MG63 (cell line): ENCODE results near the gene DHX35. TPM values are rescaled to one million over a fixed set of nuclear protein-coding genes. Genes with fewer than 3 reads are reported as not detected.
"Not testable (repeated sequence)": the region's sequence is repeated elsewhere in the genome, so short reads cannot be mapped to it uniquely, and the experiment has no call there.

Source experiments
- DNase-seq: peaks from one replicate; pipeline ENCODE4 v3.0.0-alpha.2; 2020
- H3K27me3 ChIP-seq: fragments of 250-450 bp; sonication (Bioruptor Pico); 2 replicates; pipeline ENCODE4 v1.5.1; 2020; ENCODE audit warnings: mild to moderate bottlenecking, moderate library complexity
- H3K36me3 ChIP-seq: fragments of 250-450 bp; sonication (Bioruptor Pico); 2 replicates; pipeline ENCODE4 v1.5.1; 2020; ENCODE audit warnings: mild to moderate bottlenecking, moderate library complexity
- H3K4me3 ChIP-seq: fragments of 250-450 bp; sonication (Bioruptor Pico); 2 replicates; pipeline ENCODE4 v1.5.1; 2020; ENCODE audit warnings: mild to moderate bottlenecking, moderate library complexity
- H3K9me3 ChIP-seq: fragments of 250-450 bp; sonication (Bioruptor Pico); 2 replicates; pipeline ENCODE4 v1.5.1; 2020; ENCODE audit warnings: mild to moderate bottlenecking, moderate library complexity
- total RNA-seq: library from RNA; depleted of rRNA; stranded (reverse); fragments of >200 nt; shearing (Covaris generic); gene quantifications from 2 replicates; pipeline ENCODE4 v1.2.3, GENCODE V29; 2014; ENCODE audit warnings: low replicate concordance

Gene DHX35
- total RNA-seq, 1 experiment from 2014 or later, result 18.9 TPM

DNA sequence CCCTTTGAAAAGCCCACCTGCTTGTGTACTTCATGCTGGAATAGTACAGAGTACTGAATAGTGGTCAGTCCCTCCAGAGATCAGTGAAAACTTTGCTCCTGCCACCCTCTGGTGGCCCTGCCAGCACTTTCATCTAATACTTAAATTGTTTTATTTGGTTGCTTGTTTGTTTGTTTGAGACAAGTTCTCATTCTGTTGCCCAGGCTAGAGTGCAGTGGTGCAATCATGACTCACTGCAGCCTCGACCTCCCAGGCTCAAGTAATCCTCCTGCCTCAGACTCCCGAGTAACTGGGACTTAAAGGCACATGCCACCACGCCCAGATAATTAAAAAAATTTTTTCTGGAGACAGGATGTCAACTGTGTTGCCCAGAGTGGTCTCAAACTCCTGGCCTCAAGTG is 26.9 kb upstream of the DHX35 start:
- peak; percentile 70 for DNase-seq
- H3K27me3 ChIP-seq, result no peaks in the 10 kb centered on the region
- peaks cover 80% of the 10 kb centered on the region for H3K36me3 ChIP-seq
- no peak overlapping the region for H3K4me3 ChIP-seq
- H3K9me3 ChIP-seq, result no peaks in the 10 kb centered on the region

DNA sequence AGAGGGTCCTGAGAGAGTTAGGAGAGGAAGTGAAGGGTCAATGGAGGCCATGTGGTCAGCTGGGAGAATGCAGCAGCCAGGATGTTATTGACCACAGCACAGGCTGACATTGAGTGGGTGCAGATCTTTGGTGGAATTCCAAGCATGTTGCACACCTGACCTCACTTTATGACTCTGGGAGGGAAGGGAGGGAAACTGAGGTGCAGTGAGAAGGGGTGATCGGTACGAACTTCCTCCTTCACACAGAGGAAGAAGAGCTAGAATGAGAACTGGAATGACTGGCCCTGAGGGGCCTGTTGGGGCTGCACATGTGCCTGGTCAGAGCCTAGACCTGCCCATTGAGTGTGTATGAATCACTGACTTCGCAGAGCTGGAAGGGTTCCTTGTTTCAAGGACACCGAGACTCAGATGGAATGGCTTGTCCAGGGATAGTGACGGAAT is 26.2 kb upstream of the DHX35 start:
- no peak for DNase-seq
- Histone ChIP-seq H3K36me3 (peaks cover 82% of the 10 kb centered on the region), H3K27me3 (no peaks in the 10 kb centered on the region), H3K4me3 (no peak overlapping the region), H3K9me3 (no peaks in the 10 kb centered on the region)

DNA sequence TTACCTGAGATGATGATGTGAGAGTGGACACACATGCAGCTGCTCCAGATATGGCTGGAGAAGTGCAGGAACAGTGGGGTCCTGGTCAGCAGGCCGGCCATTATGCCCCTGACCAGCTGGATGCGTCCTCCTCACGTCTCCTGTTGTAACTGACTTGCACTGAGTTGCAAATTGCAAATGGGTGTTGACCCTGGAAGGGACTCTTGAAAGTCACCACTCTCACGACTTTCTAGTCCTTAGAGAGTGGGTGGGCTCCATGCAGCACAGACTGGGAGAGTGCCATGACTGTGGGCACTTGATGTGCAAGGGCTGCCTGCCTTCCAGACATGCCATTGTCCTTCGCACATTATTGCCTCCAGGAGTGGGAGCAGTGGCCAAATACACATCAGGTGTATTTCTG is 25.1 kb upstream of the DHX35 start:
- peaks cover 84% of the 10 kb centered on the region for H3K36me3 ChIP-seq
- no peaks in the 10 kb centered on the region for H3K9me3 ChIP-seq
- DNase-seq, result no peak
- H3K27me3 ChIP-seq, result no peaks in the 10 kb centered on the region
- H3K4me3 ChIP-seq, result no peak overlapping the region

DNA sequence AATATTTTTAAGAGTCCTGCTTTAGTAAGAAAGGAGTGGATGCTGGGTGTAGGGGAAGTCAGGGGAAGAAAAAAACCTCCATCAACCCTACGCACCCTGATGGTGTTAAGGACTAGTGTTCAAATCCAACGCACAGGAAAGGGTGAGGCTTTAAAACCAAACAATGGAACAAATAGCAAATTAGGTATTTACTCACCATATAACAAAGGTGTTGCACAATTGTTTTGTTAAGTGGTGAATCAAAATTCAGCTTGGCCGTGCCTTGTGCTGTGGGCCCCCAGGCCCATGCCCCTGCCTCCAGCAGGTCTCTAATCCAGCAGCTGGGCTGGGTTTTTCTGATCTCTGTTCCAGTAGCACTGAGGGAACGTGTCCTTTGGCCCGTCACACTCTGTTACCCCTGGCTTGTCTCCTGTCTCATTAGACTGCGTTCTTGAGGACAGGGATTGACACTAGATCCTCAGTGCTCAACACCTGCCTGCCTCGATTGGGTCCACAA is 24.1 kb upstream of the DHX35 start:
- Histone ChIP-seq H3K9me3 (no peaks in the 10 kb centered on the region), H3K4me3 (no peak overlapping the region), H3K36me3 (peaks cover 94% of the 10 kb centered on the region), H3K27me3 (no peaks in the 10 kb centered on the region)
- no peak for DNase-seq

DNA sequence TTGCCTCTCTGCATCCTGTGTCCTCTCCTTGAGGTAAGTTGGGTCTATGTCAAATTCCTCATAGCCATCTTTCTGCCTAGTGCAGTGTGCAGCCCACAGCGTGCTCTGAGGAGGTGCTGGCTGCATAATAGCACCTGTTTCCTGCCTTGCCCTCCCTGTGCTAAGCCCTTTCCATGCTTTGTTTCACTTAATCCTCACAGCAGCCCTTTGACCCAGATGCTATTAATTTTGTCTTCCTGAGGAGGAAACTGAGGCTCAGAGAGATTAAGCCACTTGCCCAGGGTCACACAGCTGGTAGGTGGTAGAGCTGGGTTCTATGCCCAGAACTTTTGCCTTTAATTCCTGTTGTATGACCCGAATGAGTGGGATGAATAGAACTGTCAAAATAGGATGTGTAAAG is 22.5 kb upstream of the DHX35 start:
- Histone ChIP-seq H3K27me3 (no peaks in the 10 kb centered on the region), H3K36me3 (peaks cover 99% of the 10 kb centered on the region), H3K9me3 (no peaks in the 10 kb centered on the region), H3K4me3 (no peak overlapping the region)
- DNase-seq, result no peak

DNA sequence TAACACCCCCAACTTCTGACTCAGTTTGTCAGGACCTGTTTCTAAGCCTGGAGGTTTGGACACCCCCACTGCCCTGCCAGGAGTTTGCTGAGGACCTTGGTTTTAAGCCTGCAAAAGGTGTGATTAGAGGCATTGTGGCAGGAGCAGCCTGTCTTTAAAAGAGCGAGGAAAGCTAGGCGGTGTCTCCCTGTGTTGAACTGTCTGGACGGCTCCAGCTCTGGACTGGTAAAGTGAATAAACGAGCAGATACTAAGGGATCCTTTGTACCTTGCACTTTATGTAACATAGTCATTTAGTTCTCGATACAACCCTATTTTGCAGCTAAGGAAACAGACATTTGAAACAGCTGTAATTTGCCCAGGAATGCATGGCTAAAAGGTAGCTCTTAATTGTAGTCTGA is 21.5 kb upstream of the DHX35 start:
- no peak for DNase-seq

DNA sequence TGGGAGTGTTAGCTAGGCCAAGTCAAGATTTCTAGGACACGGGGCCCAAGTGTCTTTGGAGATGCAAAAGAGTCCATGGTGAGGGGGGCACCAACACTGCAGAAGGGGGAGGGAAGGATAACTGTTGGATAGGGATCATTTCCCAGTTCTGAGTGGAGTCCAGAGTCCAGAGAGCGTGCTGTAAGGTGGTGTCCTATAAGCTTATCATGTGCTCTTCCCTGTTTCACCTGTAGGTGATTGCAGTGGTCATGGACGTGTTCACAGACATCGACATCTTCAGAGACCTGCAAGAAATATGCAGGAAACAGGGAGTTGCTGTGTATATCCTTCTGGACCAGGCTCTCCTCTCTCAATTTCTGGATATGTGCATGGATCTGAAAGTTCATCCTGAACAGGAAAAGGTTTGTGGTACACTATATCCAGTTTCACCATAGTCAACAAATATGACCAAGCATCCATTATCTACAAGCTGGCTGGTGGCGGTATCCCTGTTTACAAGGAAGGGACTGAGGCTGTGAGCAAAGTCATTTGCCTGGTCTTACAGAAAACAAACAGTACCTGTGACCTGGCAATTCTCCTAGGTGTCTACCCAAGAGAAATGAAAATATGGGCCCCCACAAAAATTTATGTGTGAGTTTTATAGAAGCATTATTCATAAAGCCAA is 20.3 kb upstream of the DHX35 start:
- Histone ChIP-seq H3K27me3 (no peaks in the 10 kb centered on the region), H3K36me3 (peaks cover 94% of the 10 kb centered on the region), H3K4me3 (no peak overlapping the region), H3K9me3 (no peaks in the 10 kb centered on the region)
- no peak for DNase-seq

More for the DNA sequence above, 21.5 kb upstream of the DHX35 start:
- Histone ChIP-seq H3K4me3 (no peak overlapping the region), H3K27me3 (no peaks in the 10 kb centered on the region), H3K36me3 (peaks cover 96% of the 10 kb centered on the region), H3K9me3 (no peaks in the 10 kb centered on the region)

DNA sequence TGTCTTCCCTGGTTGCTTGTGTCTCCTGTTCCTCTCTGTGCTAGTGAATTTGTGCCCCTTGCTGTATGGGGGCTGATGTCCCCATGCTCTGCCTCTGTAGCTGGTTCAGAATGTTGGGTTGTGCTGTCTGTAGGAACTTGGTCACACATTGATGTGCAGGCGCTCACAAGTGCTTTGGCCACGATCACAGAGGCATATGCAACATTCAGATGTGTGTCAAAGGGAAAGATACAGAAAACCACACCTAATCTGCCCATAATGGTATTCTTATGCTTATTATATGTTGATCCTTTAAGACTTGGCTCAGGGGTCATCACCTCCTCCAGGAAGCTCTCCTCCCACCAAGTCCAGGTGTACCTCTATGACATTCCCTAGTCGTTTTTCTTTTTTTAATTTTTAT is 17.1 kb upstream of the DHX35 start:
- Histone ChIP-seq H3K36me3 (peaks cover 94% of the 10 kb centered on the region), H3K4me3 (no peak overlapping the region), H3K27me3 (no peaks in the 10 kb centered on the region), H3K9me3 (no peaks in the 10 kb centered on the region)
- no peak for DNase-seq

DNA sequence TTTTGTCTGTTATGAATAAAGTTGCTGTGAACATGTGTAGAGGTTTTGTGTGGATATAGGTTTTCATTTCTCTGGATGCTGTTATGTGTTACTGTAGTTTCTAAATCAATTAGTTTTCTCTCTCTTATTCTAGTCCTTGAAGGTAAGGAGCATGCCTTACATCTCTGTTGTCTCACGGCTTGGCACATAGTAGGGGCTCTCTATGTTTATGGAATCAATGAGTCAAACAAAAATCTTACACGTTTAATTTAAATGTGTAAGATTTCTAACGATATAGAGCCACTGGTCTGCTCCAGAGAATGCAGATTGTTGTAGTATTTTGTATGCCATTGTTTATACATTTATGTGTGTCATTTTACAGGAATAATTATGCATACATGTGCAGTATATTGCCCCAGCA is 15.3 kb upstream of the DHX35 start:
- Histone ChIP-seq H3K9me3 (no peaks in the 10 kb centered on the region), H3K27me3 (no peaks in the 10 kb centered on the region), H3K4me3 (no peak overlapping the region), H3K36me3 (peaks cover 94% of the 10 kb centered on the region)
- no peak for DNase-seq

DNA sequence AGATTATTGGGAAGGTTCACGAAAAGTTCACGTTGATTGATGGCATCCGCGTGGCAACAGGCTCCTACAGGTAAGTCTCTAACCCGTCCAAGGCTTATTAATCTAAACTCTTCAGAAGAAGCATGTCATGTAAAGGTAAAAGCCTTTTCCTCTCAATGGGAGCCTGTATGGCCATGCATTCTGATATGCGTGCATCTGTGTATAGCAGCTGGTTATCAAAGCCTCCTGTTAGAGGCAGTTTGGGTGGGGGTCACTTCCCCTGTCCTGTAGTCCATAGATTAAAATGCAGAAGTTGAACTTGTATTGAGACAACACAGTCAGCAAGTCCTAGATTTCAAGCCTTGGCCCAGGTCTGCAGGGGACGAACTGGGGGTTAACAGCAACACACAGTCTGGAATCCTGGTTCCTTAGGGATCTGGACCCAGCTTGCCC is 14.2 kb upstream of the DHX35 start:
- Histone ChIP-seq H3K9me3 (no peaks in the 10 kb centered on the region), H3K4me3 (no peak overlapping the region), H3K36me3 (peaks cover 94% of the 10 kb centered on the region), H3K27me3 (no peaks in the 10 kb centered on the region)
- no peak for DNase-seq

DNA sequence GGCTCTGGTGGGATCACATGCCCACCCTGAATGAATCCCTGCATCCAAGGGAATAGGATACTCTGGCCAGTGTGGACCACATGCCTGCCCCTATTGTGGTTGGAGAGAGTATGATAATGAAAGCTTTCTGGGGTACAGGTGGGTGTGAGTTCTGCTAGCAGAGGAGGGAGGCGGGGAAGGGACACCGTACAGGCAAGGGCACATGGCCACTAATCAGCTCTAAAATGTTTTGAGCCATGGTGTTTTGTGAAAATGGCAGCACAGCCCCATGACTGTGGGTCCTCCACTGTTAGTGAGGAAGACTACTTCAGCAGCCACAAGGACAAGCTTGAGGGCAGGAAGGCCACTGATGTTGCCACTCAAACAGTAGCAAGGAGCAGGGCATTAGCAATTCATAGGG is 11.9 kb upstream of the DHX35 start:
- no peaks in the 10 kb centered on the region for H3K9me3 ChIP-seq
- no peak for DNase-seq
- peaks cover 91% of the 10 kb centered on the region for H3K36me3 ChIP-seq

DNA sequence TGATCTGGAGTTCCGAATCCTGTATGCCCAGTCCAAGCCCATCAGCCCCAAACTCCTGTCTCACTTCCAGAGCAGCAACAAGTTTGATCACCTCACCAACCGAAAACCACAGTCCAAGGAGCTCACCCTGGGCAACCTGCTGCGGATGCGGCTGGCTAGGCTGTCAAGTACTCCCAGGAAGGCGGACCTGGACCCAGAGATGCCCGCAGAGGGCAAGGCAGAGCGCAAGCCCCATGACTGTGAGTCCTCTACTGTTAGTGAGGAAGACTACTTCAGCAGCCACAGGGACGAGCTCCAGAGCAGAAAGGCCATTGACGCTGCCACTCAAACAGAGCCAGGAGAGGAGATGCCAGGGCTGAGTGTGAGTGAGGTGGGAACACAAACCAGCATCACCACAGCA is 10.5 kb upstream of the DHX35 start:
- Histone ChIP-seq H3K4me3 (no peak overlapping the region), H3K36me3 (peaks cover 82% of the 10 kb centered on the region), H3K9me3 (no peaks in the 10 kb centered on the region), H3K27me3 (no peaks in the 10 kb centered on the region)
- no peak for DNase-seq

More for the DNA sequence above, 11.9 kb upstream of the DHX35 start:
- Histone ChIP-seq H3K4me3 (no peak overlapping the region), H3K27me3 (no peaks in the 10 kb centered on the region)

DNA sequence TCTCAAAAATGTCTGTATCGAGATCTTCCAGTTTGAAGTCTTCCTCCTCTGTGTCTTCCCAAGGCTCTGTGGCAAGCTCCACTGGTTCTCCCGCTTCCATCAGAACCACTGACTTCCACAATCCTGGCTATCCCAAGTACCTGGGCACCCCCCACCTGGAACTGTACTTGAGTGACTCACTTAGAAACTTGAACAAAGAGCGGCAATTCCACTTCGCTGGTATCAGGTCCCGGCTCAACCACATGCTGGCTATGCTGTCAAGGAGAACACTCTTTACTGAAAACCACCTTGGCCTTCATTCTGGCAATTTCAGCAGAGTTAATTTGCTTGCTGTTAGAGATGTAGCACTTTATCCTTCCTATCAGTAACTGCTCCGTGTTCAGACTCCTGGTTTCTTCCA is 10.0 kb upstream of the DHX35 start:
- Histone ChIP-seq H3K36me3 (peaks cover 76% of the 10 kb centered on the region), H3K4me3 (no peak overlapping the region), H3K27me3 (no peaks in the 10 kb centered on the region), H3K9me3 (no peaks in the 10 kb centered on the region)
- DNase-seq, result no peak

DNA sequence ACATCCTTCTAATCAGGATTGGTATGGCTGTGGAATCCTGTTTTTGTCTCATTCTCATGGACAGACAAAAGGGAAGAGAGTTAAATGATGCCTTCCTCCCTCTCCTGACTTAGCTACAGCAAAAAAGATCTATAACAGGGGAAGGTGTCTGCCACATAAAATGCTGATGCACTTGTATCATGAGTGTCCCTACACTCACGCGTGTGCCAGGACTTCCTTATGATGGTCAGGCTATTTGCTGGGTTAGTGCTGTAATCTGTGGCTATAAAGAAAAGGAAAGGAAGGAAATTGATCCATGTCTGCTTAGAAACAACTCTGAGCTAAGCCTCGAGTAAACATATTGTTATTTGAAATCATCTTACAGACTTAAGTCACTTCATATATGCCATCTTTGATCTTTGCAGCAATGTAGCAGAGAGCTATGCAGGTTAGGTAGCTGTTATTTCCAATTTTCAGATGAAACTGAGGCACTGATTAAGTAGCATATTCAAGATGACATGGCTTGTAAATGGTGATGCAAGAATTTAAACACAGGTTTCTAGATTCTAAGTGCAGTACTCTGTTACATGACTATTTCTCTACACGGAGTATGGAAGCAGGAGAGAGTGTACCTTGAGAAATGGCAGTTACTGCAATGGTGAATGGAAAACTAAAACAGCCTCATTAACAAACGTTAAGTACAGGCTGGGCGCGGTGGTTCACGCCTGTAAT is 8.4 kb upstream of the DHX35 start:
- no peak overlapping the region for H3K4me3 ChIP-seq
- peaks cover 60% of the 10 kb centered on the region for H3K36me3 ChIP-seq

DNA sequence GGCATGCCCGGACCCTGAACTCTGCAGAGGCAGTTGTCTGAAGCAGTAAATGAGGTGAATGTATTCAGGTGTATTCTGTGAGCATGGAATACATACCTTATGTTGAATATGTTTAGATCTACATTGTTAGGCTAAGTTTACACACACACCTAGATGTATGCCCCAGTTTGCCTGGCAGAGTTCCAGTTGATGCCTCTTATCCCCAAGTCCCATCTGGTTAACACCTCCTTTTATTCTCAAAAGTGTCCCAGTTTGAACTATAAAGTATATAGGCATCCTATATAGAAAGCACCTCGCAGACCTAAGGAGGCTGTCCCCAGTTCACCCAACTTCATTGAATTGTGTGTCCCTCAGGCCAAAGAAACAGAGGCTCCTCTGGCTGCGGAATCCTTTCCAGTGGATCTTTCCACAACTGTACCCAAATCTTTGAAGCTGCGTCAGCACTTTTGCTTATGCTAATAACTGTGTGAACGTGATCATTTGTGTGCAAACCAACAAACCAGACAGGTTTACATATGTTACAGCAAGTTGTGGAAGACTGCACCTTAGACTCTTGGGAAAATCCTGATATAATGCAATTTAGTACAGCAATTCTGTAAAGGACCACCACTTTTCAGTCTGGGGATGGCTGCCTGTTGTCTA is 4.8 kb upstream of the DHX35 start:
- H3K9me3 ChIP-seq, result no peaks in the 10 kb centered on the region
- H3K4me3 ChIP-seq, result no peak overlapping the region
- peaks cover 26% of the 10 kb centered on the region for H3K36me3 ChIP-seq
- no peak for DNase-seq
- no peaks in the 10 kb centered on the region for H3K27me3 ChIP-seq

More for the DNA sequence above, 8.4 kb upstream of the DHX35 start:
- no peaks in the 10 kb centered on the region for H3K27me3 ChIP-seq
- H3K9me3 ChIP-seq, result no peaks in the 10 kb centered on the region
- DNase-seq, result no peak

DNA sequence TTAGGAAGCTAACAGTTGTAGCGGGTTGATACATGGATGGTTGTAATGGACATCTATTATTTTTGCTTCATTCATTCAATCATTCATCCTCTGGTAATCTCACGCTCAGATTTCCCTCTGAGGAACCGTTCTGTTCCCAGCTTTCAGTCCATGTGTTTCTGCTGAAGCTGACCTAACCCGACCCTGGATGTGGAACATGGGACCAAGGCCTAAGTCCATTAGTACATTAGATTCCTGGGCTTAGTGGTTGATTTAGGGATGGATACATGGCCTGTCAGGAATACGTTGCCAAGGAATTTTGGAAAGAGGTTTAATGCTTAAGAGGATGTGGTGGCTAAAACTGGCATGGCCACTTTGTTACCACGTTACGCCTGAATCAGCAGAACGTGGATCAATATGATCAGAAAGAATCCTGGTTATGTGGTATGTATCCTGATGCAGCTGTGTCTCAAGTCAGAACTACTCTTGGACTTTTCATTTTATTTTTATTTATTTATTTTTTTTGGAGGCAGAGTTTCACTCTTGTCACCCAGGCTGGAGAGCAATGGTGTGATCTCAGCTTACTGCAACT is 4.1 kb upstream of the DHX35 start:
- no peak for DNase-seq
- Histone ChIP-seq H3K36me3 (peaks cover 20% of the 10 kb centered on the region), H3K27me3 (no peaks in the 10 kb centered on the region), H3K4me3 (no peak overlapping the region), H3K9me3 (no peaks in the 10 kb centered on the region)

DNA sequence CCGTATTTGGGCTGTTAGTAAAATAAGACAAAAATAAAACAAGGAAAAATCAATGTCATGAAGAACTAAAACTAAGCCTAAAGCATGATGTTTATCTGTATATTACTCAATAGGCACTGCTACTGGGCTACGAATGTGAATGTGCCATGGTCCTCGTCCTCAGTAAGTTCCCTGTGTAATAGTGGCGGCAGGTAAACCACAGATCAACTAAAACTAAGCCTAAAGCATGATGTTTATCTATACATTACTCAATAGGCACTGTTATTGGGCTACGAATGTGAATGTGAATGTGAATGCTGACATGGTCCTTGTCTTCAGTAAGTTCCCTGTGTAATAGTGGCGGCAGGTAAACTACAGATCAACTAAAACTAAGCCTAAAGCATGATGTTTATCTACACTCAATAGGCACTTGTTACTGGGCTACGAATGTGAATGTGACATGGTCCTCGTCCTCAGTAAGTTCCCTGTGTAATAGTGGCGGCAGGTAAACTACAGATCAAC is 1.9 kb upstream of the DHX35 start:
- not testable (repeated sequence) for H3K9me3 ChIP-seq, H3K4me3 ChIP-seq, H3K27me3 ChIP-seq, H3K36me3 ChIP-seq, DNase-seq
